ENCODE data around the gene FTSJ3. TPM values are rescaled to one million over a fixed set of nuclear protein-coding genes. Genes with fewer than 3 reads are reported as not detected.

FTSJ3 gene
- total and polyA plus RNA-seq, 2 of the 13 experiments (the other 11 are each of a cell fraction or from before 2014, with no cell fraction given): 26.0 to 64.2 TPM

- no peak for TF ChIP-seq ZNF280D (CRISPR knock-in tag; IDR thresholded peaks at IDR 0.05)
- TF ChIP-seq FOXM1 (CRISPR knock-in tag; IDR thresholded peaks at IDR 0.05): no peak
- TF ChIP-seq ZNF567 (CRISPR knock-in tag; IDR thresholded peaks at IDR 0.05; ENCODE audit: borderline replicate concordance): no peak
- TF ChIP-seq THRA (CRISPR knock-in tag; IDR thresholded peaks at IDR 0.05; ENCODE audit: borderline replicate concordance): no peak
- no peak for TF ChIP-seq ZNF800 (CRISPR knock-in tag; IDR thresholded peaks at IDR 0.05)
- no peak for TF ChIP-seq JUN (CRISPR knock-in tag; IDR thresholded peaks at IDR 0.05)
Measured at GRCh38 chr17:63855185-63855584, 27.7 kb upstream of the FTSJ3 start (continued).

Data from HepG2 (cell line).